Esophagus muscularis mucosa (tissue), 4 donors: ENCODE results near the gene SIDT1. TPM values are rescaled to one million over a fixed set of nuclear protein-coding genes. Genes with fewer than 3 reads are reported as not detected.

Experiments used
- DNase-seq: peaks from one replicate; pipeline ENCODE4 v3.0.0-alpha.2; 2017; ENCODE audit errors: extremely low spot score
- H3K27ac ChIP-seq, 4 donors: fragments of 200-600 bp; sonication (generic); replicated peaks in 1 of 4; 1 replicate in 3 of 4; 2 replicates in 1 of 4; pipeline ENCODE4 v1.5.1; 2016 to 2019; ENCODE audit warnings: mild to moderate bottlenecking in 1 of 4
- H3K27me3 ChIP-seq, 4 donors: fragments of 200-600 bp; sonication (generic); one replicate each; pipeline versions ENCODE4 v1.5.1 to v1.6.0; 2016 to 2019
- H3K36me3 ChIP-seq, 4 donors: fragments of 200-600 bp; sonication (generic); one replicate each; pipeline ENCODE4 v1.5.1; 2016 to 2019
- H3K4me1 ChIP-seq, 4 donors: fragments of 200-600 bp; sonication (generic); one replicate each; pipeline ENCODE4 v1.5.1; 2016 to 2019
- H3K4me3 ChIP-seq, 4 donors: fragments of 200-600 bp; sonication (generic); 1 replicate in 2 of 4; 2 replicates in 2 of 4; pipeline ENCODE4 v1.5.1; 2016 to 2019; ENCODE audit warnings: mild to moderate bottlenecking in 4 of 4, moderate library complexity in 1 of 4
- H3K9me3 ChIP-seq, 4 donors: fragments of 200-600 bp; sonication (generic); 1 replicate in 3 of 4; 2 replicates in 1 of 4; pipeline ENCODE4 v1.5.1; 2016 to 2019
- EP300 ChIP-seq: sonication (generic); formaldehyde crosslinking; IDR thresholded peaks from one replicate; pipeline ENCODE4 v1.6.1; 2017; ENCODE audit warnings: antibody characterized with exemption
- POLR2A ChIP-seq: fragments of 450-650 bp; IDR thresholded peaks from one replicate; pipeline ENCODE4 v1.6.1; 2017; ENCODE audit warnings: antibody characterized with exemption, moderate library complexity, mild to moderate bottlenecking, low read depth
- POLR2AphosphoS5 ChIP-seq, 2 donors: sonication (generic); formaldehyde crosslinking; IDR thresholded peaks; one replicate each; pipeline ENCODE4 v1.6.1; 2017; ENCODE audit warnings: antibody characterized with exemption in 2 of 2
- WGBS: methylation state at CpG from one replicate; pipeline ENCODE4 v1.1.5; 2018; 5-methylcytosine and 5-hydroxymethylcytosine counted together
- intact Hi-C: fragments of 100-400 bp; cut with DNase I; formaldehyde crosslinking; loops from one replicate; pipeline ENCODE4 v1.15.1; 2023
- total RNA-seq, 4 donors: library from RNA; depleted of rRNA; stranded (reverse); fragments of >200 nt; gene quantifications; one replicate each; pipeline versions ENCODE4 v1.1.0 to v1.2.1, GENCODE V29; 2016
- TF ChIP-seq, protein P1 (sequence below), 3 experiments: fragments of 200-600 bp in 2 of 3; fragments of 450-650 bp in 1 of 3; sonication (generic) in 2 of 3; IDR thresholded peaks; one replicate each; pipeline ENCODE4 v1.5.1; 2017 to 2019; ENCODE audit warnings: antibody characterized with exemption in 3 of 3, mild to moderate bottlenecking in 2 of 3, moderate library complexity in 1 of 3

The SIDT1 gene
- total RNA-seq, 4 donors from 2014 or later, result 1.2 to 3.8 (median 1.9) TPM

DNA sequence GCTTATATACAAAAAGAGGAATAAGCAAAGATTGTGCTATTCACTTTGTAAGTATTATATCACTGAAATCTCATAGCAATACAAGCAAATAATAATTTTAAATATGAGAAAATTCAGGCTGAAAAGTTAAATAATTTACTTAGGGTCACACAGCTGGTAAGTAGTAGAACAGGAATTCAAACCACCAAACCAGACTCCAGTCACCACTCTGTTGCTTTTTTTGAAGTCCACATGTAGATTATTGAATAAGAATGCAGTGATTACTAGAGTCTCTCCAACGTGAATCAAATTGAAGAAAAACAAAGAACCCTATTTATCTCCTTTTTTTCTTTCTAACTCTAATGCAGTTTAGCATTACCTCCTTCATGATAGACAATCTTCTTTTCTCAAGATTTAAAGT, 33.3 kb upstream of the SIDT1 start:
- no peaks in the 10 kb centered on the region for H3K27me3 ChIP-seq
- intact Hi-C loops, result no loop called here
- peaks cover 0 to 40% (median 20%) of the 10 kb centered on the region in 4 donors for H3K36me3 ChIP-seq
- H3K4me1 ChIP-seq, result no peaks in the 10 kb centered on the region
- H3K4me3 ChIP-seq, result no peak overlapping the region
- DNase-seq, result no peak
- TF ChIP-seq POLR2A (no peak), EP300 (no peak), POLR2AphosphoS5 (IDR thresholded peaks at IDR 0.05) (no peak)
- TF ChIP-seq, protein P1, sequence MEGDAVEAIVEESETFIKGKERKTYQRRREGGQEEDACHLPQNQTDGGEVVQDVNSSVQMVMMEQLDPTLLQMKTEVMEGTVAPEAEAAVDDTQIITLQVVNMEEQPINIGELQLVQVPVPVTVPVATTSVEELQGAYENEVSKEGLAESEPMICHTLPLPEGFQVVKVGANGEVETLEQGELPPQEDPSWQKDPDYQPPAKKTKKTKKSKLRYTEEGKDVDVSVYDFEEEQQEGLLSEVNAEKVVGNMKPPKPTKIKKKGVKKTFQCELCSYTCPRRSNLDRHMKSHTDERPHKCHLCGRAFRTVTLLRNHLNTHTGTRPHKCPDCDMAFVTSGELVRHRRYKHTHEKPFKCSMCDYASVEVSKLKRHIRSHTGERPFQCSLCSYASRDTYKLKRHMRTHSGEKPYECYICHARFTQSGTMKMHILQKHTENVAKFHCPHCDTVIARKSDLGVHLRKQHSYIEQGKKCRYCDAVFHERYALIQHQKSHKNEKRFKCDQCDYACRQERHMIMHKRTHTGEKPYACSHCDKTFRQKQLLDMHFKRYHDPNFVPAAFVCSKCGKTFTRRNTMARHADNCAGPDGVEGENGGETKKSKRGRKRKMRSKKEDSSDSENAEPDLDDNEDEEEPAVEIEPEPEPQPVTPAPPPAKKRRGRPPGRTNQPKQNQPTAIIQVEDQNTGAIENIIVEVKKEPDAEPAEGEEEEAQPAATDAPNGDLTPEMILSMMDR (IDR thresholded peaks at IDR 0.05), result no peak
- no peak overlapping the region for H3K27ac ChIP-seq
- H3K9me3 ChIP-seq, result no peaks in the 10 kb centered on the region
- WGBS, result 40% methylated on average over 1 of the region's 1 CpG

DNA sequence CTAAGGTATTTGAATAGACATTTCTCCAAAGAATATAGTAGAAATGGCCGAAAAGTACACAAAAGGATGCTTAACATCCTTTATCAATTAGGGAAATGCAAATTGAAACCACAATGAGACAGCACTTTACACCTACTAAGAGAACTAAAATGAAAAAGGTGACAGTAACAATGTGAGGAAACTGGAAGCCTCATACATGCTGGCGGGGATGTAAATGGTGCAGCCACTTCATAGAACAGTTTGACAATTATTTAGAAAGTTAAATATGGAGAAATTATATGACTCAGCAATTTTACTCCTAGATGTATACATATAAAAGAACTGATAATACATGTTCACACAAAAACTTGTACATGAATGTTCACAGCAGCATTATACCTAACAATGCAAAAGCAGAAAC, 30.8 kb upstream of the SIDT1 start:
- no peaks in the 10 kb centered on the region for H3K27me3 ChIP-seq
- intact Hi-C loops, result no loop called here
- no peak overlapping the region for H3K27ac ChIP-seq
- H3K4me3 ChIP-seq, result no peak overlapping the region
- H3K4me1 ChIP-seq, result no peaks in the 10 kb centered on the region
- WGBS, result 82% methylated on average over 2 of the region's 2 CpGs
- DNase-seq, result no peak
- H3K36me3 ChIP-seq, result peaks cover 0 to 52% (median 24%) of the 10 kb centered on the region in 4 donors
- TF ChIP-seq, protein P1 (IDR thresholded peaks at IDR 0.05), result no peak
- TF ChIP-seq POLR2A (no peak), POLR2AphosphoS5 (IDR thresholded peaks at IDR 0.05) (no peak), EP300 (no peak)
- H3K9me3 ChIP-seq, result no peaks in the 10 kb centered on the region

DNA sequence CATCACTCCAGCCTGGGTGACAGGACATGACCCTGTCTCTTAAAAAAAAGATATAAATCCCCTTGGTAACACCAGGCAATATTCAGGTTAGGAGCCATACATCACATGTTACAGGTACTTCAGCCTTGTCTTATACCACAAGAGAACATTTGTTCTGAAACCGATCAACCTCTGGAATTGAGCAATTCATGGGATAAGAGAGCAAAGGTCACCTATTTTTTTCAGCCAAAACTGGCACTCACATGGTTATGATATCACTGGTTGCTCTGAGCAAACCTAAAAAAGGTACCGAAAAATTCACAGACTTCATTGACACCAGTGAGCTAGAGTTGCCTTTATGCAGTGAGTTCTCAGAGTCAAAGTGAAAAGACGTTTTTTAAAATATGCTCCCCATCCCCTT, 26.5 kb upstream of the SIDT1 start:
- intact Hi-C loops, result no loop called here
- no peak for DNase-seq

DNA sequence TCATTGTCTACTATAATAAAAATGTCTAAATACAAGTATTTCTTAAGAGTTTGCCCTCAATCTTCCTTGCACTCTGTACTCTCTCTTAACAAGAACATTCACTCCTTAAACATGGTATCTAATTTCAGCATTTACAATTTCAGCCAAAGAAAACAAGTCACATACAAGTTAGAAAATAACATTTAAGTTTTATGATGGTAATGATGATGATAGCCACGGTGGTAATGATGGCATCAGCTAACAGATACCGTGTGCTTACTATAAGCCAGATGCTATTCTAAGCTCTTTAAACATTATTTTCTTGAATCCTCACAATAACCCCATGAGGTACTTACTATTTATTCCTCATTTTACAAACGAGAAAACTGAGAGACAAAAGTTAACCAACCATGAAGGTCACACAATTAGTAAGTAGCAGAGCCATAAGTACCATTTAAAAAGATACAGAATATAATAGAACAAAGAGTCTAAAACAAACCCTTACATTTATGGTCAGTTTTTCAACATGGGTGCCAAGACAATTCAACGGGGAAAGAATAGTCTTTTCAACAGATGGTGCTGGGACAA, 24.8 kb upstream of the SIDT1 start:
- WGBS, result 64% methylated on average over 4 of the region's 4 CpGs
- DNase-seq, result no peak

More for the DNA sequence above, 26.5 kb upstream of the SIDT1 start:
- TF ChIP-seq POLR2AphosphoS5 (IDR thresholded peaks at IDR 0.05) (no peak), POLR2A (no peak), EP300 (no peak)
- TF ChIP-seq, protein P1 (IDR thresholded peaks at IDR 0.05), result no peak
- Histone ChIP-seq H3K9me3 (no peaks in the 10 kb centered on the region), H3K27ac (no peak overlapping the region), H3K36me3 (peaks cover 0 to 27% (median 10%) of the 10 kb centered on the region in 4 donors), H3K4me3 (no peak overlapping the region), H3K4me1 (no peaks in the 10 kb centered on the region), H3K27me3 (no peaks in the 10 kb centered on the region)
- 95% methylated on average over 3 of the region's 3 CpGs for WGBS

More for the DNA sequence above, 24.8 kb upstream of the SIDT1 start:
- H3K27me3 ChIP-seq, result no peaks in the 10 kb centered on the region
- no peak overlapping the region for H3K27ac ChIP-seq
- H3K36me3 ChIP-seq, result peaks cover 0 to 18% (median 4%) of the 10 kb centered on the region in 4 donors
- H3K9me3 ChIP-seq, result no peaks in the 10 kb centered on the region
- no peak overlapping the region for H3K4me3 ChIP-seq
- intact Hi-C loops, result no loop called here
- TF ChIP-seq EP300 (no peak), POLR2AphosphoS5 (IDR thresholded peaks at IDR 0.05) (no peak), POLR2A (no peak)
- TF ChIP-seq, protein P1 (IDR thresholded peaks at IDR 0.05), result no peak
- no peaks in the 10 kb centered on the region for H3K4me1 ChIP-seq
